GM12872 (cell line): ENCODE measurements around the gene NLRC5.

Source experiments
- TF ChIP-seq, protein P1 (sequence below): IDR thresholded peaks from 3 replicates; pipeline ENCODE4 v1.5.1; 2011; ENCODE audit warnings: low read depth, mild to moderate bottlenecking, low read length, moderate library complexity; ENCODE audit not compliant: insufficient read depth

NLRC5 gene

DNA sequence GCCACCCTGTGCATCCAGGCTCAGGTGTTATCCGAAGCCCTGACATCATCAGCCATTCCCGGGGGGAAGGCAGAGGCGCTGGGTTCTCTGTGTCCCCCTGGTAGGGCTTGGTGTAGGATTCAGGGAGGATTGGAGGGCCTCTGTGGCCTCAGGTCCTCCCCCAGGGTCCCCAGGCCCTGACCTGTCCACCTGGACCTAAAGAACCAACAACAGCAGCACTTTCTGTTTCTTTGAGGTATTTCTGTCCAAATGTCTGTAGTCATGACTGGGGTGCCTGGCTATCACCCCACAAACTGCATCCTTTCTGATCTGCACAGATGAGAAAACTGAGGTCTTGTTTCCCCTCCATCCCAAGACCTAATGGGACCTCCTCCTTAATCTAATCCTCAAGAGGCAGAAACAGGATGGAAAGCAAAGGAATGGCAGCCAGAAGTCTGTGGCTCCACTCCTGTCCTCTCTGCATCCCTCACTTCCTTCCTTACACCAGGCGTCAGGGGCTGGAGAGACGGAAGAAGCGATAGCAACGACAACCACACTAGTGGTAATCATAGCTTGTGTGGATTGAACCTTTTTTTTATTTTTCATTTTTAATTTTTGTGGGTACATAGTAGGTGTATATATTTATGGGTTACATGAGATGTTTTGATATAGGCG, 11.8 kb downstream of the NLRC5 start:
- TF ChIP-seq, protein P1, sequence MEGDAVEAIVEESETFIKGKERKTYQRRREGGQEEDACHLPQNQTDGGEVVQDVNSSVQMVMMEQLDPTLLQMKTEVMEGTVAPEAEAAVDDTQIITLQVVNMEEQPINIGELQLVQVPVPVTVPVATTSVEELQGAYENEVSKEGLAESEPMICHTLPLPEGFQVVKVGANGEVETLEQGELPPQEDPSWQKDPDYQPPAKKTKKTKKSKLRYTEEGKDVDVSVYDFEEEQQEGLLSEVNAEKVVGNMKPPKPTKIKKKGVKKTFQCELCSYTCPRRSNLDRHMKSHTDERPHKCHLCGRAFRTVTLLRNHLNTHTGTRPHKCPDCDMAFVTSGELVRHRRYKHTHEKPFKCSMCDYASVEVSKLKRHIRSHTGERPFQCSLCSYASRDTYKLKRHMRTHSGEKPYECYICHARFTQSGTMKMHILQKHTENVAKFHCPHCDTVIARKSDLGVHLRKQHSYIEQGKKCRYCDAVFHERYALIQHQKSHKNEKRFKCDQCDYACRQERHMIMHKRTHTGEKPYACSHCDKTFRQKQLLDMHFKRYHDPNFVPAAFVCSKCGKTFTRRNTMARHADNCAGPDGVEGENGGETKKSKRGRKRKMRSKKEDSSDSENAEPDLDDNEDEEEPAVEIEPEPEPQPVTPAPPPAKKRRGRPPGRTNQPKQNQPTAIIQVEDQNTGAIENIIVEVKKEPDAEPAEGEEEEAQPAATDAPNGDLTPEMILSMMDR, result no peak

DNA sequence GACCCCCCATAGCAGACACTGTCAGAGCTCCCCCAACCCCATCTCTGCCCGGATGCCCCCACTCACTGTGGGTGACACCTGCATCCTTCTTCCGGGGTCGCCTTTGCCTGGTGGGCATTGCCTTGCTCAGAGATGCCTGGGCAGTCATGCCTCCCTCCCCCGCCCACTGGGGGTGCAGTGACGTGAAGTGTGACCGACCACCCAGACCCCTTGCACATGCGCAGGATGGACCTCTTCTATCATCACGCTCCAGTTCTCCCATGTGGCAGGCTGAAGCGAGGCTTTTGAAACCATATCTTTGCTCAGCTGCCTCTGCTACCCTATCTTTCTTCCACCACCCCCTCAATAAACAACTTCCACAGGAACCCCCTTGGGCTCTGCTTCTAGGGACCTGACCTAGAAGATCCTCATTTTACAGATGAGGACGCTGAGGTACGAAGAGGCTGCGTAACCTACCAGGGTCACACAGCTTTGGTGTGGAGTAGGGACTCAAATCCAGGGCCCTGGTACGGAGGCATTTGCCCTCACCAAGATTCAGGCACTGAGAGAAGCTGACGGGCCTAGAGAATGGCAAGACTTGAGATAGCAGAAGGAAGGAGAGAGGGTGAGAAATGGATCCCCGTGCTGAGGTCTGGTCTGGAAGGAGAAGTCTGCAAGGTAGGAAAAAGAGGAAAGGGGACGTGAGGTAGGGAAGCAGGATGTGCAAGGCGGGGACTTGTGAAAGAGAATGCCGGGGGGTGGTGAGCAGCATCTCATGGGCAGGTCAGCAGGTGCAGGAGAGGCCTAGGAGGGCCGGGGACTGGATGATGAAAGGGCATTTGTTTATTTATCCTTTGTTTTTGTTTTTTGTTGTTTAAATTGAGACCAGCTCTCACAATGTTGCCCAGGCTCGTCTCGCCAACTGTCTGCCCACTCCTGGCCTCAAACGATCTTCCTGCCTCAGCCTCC, 14.4 kb downstream of the NLRC5 start:
- TF ChIP-seq, protein P1, result no peak

DNA sequence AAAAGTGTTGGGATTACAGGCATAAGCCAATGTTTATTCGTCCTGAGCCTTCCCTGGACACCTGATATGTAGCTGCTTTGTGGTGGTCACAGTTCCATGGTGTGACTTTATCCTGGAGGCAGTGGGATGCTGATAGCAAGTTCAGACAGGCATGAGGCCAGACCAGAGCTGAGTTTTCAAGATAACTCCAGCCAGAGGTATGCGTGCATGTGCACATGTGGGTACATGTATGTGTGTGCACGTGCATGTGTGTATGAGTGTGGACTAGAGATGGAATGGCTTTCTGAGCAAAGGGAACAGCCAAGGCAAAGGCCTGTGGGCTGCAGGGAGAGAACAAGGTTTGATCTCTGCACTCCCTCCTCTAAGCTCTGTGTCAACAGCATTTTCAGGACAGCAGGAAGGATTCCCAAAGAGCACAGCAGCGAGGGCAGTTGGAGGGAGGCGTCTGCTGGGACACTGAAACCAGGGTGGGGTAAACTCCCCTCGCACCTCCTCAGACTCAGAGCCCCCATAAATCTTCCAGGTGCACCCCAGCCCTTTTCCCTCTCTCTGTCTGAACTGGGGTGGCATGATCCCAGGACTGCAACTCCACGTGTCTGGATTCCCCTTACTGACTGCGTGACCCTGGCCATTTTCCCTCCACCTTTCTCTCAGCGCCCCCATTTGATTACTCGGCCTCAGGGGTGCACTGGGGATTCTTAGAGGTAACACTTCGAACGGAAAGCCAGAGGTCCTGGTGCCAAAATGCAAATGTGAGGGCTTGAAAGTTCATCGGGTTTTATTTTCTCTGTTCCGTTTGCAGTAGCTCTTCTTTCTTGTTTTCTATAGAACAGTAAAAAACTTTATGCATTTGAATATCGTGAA, 15.3 kb downstream of the NLRC5 start:
- TF ChIP-seq, protein P1, result no peak

DNA sequence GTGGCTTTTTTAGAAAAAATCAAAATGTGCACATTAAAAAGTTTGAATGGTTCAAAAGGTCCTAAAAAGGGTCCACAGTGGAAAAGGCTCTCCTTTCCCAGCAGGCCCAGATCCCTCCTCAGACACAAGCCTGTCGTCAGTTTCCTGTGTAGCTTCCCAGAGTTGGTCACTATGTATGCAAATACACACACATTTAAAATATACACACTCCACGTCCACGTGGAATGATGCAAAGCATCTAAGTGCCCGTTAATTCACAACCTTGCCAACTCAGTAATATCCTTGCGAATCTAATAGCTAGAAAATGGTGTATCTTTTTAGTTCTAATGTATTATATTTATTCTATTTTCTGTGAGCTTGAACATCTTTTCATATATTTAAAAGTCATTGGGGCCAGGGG, 17.7 kb downstream of the NLRC5 start:
- TF ChIP-seq, protein P1, result no peak

DNA sequence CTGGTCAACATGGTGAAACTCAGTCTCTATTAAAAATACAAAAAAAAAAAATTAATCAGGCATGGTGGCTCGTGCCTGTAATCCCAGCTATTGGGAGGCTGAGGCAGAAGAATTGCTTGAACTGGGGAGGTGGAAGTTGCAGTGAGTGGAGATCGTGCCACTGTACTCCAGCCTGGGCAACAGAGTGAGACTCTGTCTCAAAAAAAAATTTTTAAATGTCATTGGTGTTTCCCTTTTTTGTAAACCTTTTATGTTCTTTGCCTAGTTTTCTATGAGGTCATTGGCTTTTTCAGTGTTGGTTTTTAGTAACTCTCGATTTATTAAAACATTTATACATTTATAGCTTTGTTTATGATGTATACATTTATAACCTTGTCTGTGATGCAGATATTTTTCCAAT, 18.2 kb downstream of the NLRC5 start:
- TF ChIP-seq, protein P1, result no peak

DNA sequence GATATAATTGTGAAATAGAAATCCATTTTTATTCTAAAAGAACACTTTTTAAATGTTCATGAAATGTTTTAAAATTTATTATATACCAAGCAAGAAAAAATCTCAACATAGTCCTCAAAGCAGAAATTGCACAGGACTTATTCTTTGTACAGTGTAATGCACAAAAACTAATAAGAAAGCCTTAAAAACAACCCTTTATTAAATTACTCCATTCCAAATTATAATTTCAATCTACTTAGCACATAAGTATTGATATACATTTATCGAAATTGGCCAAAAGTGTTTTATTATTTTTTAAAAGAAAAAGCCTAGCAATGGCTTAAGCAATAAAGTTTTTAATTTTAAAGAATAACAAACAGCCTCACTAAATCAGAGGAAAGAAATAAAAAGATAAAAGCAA, 19.1 kb downstream of the NLRC5 start:
- TF ChIP-seq, protein P1, result no peak

DNA sequence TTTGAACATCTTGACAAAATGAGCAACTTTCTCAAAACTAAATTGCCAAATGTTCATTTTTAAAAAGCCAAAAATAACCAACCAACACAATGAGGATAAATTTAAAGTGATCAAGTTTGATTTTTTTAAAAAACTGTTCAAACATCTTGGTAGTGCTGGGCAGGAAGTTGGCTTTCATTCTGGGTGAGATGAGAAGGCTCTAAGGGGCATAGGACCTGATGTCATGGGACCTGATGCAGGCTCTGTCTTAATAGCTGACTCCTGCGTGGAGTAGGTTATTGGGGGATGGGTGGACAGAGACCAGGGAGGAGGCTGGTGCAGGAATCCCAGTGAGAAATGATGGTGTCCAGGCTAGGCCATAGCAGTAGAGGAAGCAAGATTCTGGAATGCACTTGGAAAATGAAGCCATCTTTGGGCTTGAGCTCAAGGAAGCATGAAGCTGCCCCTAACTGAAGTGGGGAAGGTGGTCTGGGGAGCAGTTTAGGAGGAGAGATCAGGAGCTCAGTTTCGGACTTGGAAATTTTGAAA, 20.4 kb downstream of the NLRC5 start:
- TF ChIP-seq, protein P1, result no peak
